NCI-H82 (cell line): ENCODE results near the gene NAV2.
A peak's percentile ranks its signal among the peaks of the same experiment; 100 is the strongest.

ENCODE experiments used
- DNase-seq: peaks from one replicate; lab custom pipeline; 2025; lab: John Stamatoyannopoulos, UW

NAV2 gene

GRCh38 chr11:19775622-19776021, 63.0 kb downstream of the NAV2 start:
- DNase-seq = no peak

- DNase-seq = no peak
These were observed 64.4 kb downstream of the NAV2 start for GRCh38 chr11:19777039-19777376.

DNA sequence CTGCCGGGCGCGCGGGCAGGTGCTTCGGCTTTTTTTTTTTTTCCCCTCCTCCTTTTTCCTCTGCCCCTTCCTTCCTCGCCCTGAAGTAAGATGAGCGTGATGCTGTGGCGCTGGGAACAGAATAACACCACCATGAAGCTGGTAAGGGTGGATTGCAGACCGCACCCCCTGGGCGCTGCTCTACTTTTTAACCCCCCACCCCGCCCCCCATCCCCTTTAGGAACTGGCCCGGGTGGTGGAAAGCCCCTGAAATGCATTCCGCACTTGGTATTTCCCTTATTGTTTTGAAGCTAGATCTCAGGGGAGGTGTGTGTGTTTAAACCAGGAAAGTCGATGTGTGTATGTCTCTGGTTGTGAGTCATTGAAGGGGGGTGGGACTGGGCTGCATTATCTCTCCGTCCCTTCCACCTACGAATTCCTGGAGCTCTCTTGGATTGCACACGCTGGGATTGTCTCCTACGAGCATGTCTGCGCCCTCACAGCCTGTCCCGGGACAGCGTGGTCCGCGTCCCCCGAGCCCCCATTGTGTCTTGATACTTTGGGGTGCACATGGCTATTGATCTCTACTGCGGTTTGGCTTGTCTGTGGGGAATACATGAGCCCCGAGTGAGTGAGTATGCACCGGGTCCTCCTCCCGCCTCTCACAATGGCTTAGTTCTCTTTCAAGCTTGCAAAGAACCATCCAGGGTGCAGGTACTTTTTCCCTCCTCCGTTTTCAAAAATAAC, 64.9 kb downstream of the NAV2 start:
- DNase-seq = no peak

DNA sequence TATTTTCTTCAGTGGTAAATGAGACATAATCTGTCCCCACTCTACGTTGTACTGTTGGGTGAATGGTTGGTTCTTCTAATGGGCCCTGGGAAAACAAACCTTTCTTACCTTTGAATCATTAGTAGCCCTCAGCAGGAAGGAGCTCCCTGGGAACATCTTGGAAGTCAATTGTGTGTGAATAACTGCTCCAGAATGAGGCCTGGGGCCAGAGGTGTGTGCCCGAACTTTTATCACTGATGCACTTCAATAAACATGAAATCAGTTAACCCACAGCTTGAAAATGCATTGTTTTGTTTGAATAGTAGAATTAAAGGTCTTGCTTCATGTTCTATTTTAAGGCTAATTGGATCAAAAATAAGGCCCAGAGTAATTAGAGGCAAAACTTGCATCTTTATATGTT, 67.1 kb downstream of the NAV2 start:
- DNase-seq = no peak

GRCh38 chr11:19781351-19781750, 68.7 kb downstream of the NAV2 start:
- no peak for DNase-seq

DNA sequence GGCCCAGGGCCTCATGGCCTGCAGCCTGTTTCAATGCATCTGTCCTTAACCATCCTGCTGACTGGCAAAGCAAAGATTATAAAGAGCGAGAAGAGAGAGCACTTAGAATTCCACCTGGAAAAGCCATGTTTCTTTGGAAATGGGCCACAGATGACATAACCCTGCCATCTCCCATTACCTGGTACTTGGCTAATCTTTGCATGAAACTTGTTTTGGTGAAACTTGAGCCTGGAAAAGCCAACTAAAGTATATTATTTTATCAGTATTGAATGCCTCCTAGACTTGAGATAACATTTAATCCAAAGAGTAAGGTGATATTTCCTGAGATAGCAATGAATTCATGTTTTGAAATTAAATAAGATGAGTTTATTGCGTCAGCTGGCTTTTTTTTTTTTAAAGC, 72.6 kb downstream of the NAV2 start:
- no peak for DNase-seq

- no peak for DNase-seq
These were observed 74.0 kb downstream of the NAV2 start for GRCh38 chr11:19786644-19787043.

- DNase-seq = no peak
These were observed 75.8 kb downstream of the NAV2 start for GRCh38 chr11:19788435-19788834.

GRCh38 chr11:19789245-19789644, 76.6 kb downstream of the NAV2 start:
- DNase-seq = no peak

DNA sequence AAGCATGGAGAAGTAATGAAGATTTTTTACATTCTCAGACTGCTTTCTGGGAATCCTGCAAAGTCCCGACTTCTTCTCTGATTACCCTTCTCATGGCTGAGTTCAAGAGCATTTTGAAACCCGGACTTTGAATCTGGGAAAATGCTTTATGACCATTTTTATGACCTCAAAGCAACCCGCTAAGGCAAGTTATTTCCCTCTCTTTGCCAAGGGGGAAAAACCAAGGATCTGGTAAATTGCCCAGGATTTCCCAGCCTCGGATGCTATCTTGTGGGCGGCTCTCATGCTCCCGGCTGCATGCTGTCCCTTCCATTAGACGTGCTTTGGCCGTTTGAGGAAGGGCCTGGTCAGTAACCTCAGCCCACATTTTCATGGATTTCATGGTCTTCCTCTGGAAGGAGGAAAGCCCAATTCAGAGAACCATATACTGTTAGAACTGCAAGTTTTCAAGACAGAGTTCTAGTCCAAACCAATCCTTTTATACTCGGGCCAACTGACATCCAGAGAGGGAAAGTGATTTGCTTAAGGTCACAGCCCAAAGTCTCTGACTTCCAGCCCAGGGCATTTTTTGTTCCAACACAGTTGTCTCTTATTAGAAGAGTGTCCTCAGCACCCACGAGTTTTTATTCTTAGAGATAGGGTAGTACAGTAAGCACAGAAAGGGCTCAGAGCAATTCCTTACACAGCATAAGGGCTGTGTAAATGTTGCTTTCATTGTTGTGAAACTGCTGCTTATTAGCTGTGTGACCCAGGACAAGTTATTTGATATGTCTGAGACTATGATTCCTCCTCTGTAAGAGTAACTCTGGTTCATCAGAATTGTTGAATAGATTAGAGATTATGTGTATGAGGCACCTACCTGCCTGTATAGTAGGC, 77.4 kb downstream of the NAV2 start:
- no peak for DNase-seq

- peak; percentile 5 for DNase-seq
These were observed 78.4 kb downstream of the NAV2 start for GRCh38 chr11:19790831-19791552.

DNA sequence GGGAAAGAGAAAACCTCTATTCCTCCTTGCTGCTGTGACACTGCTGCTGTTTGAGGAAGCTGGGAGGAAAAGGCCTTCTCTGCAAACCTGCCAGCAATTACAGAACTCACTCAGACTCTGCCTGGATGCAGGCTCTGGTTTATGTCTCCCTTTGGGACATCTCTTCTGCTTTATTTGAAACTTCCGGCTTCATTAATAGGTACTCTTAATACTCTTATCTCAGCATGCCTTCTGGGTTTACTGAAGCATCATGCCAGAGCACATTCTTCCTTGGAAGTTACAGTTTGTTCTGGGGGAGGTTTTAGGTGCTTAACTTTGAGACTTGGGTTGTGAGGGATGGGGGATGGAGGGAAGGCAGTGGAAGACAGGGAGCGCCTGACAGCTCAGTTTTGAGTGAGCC, 79.9 kb downstream of the NAV2 start:
- DNase-seq = no peak

GRCh38 chr11:19793326-19793725, 80.7 kb downstream of the NAV2 start:
- DNase-seq = no peak

DNA sequence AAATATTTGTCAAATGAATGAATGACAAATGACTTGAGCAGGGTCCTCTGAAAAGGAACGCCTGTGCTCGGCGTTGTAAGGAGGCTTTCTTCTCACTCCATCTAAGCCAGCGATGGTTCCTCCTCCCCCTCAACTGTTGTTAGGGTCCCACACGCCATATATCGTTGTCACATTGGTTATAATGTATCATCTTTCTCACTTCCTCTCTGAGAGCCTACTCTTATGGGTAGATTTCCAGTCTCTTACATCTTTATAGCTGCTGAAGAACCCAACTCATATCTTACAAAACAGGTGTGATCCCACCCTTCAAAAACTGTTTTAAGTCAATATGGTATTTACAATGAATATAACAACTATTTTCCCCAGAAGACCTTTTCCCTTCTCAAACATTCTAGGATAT, 81.5 kb downstream of the NAV2 start:
- DNase-seq = no peak

- DNase-seq = no peak
These were observed 82.4 kb downstream of the NAV2 start for GRCh38 chr11:19795082-19795481.

DNA sequence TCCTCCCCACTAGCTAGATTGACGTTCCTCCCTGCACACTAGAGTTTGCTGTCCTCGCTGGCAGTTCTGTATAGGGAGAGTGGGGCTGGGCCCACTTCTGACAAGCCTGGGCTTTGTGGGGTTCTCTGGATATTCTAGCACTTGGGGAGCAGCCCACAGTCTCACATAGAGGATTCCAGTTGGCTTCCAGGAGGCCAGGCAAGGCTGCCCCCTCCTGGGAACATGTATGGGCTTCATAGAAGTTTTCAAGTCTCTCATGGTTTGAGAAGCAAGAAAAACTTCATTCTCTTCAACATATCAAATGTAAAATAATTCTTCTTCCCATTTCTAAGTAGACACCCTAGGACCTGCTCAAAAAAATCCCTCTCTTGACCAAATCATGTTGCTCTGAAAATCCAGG, 87.5 kb downstream of the NAV2 start:
- DNase-seq = no peak

GRCh38 chr11:19800714-19801519, 88.3 kb downstream of the NAV2 start:
- no peak for DNase-seq

- no peak for DNase-seq
These were observed 90.2 kb downstream of the NAV2 start for GRCh38 chr11:19802773-19803293.

- no peak for DNase-seq
These were observed 90.9 kb downstream of the NAV2 start for GRCh38 chr11:19803506-19803998.

DNA sequence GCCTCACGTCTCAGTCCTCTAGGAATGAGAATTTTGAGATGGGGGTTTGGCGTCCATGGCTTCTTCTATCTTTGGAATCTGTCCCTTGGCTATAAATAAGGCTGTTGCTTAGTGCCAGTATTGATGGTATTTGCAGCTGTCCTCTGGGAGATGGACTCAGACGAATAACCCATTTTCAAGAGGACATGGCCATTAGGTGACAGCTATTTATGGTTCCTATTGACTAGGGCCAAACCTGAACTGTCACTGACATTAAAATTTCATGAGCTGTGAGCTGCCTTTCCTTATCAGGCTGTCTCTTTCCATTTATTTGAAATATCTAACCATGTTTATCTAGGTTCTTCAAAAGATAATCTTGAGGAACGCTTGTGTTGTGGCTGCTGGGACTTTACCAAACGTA, 92.7 kb downstream of the NAV2 start:
- no peak for DNase-seq

- no peak for DNase-seq
These were observed 93.2 kb downstream of the NAV2 start for GRCh38 chr11:19805827-19806226.

GRCh38 chr11:19806251-19806650, 93.6 kb downstream of the NAV2 start:
- DNase-seq = no peak
